NK-92 (cell line): ENCODE results near the gene ZNF236.

Experiments
- DNase-seq: peaks from one replicate; lab custom pipeline; 2025; ENCODE audit not compliant: unreplicated experiment; lab: John Stamatoyannopoulos, UW

The ZNF236 gene

DNA sequence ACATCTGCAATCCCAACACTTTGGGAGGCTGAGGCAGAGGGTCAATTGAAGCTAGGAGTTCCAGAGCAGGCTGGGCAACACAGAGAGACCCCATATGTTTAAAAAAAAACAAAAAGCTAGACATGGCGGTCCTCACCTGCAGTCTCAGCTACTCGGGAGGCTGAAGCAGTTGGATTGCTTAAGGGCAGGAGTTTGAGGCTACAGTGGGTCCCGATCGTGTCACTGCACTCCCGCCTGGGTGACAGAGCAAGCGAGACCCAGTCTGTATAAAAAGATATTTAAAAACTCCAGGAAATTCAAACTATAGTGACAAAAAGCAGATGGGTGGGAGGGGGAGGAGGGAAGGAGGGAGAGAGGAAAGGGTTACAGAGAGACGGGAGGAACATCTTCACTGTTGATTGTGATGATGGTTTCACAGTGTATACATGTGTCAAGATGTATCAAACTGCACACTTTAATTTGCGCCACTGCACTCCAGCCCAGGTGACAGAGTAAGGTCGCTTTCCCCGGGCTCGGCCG lies 942 bp upstream of the ZNF236 start:
- no peak for DNase-seq

DNA sequence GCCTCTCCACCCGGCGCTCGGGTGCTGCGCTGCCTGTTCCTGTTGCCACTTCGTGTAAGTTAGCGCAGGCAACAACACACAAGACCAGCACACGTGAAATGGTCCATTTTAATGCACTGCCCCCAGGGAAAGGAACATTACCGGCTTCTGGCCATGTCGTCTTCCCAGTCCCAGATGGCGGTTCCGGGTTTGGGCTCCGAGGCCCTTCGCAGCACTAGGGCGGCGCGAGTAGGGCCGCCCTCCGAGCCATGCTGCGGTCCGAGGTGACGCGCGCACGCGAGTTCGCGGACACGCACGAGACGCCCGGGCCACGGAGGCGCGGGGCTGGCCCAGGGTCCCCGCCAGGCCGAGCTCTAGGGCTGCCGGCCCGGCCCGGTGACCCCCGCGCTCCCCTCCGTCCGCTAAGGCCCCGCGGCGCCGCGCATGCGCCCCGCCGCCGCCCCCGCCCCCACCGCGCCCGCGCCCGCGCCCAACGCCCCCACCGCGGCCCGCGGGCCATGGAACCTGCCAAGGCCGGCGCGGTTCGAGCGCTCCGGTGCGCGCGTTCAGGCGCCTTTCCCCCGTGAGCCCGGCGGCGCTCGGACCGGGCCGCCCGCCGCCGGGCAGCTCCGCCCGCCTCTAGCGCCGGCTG lies 367 bp upstream of the ZNF236 start:
- no peak for DNase-seq

DNA sequence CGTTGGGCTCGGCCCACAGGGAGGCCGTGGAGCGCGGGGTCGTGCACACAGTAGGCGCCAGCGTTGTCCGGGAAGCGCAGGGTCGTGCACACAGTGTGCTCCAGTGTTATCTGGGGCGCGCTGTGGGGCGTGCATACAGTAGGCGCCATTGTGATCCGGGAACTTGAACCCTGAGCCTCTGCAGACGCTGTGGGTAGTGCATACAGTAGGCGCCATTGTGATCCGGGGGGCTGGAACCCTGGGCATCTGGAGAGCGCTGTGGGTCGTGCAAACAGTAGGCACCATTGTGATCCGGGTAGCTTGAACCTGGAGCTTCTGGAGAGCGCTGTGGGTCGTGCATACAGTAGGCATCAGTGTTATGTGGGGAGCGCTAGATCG lies 793 bp downstream of the ZNF236 start:
- DNase-seq, result no peak

DNA sequence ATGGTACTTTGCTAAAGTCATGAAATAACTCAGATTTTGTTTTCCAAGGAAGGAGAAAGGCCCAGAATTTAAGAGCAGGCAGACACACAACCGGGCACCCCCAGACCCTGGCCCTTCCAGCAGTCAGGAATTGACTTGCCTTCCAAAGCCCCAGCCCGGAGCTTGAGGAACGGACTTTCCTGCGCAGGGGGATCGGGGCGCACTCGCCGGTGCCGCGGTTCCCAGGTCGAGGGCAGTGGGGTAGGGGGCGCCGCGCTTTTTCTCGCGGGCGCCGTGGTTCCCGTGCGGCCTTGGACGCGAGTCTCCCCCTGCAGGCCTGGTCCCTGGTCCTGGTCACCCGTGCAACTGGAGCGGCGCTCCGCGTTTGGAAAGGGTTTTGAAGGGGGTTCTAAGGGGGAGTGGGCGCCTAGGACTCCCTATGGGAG lies 1.2 kb downstream of the ZNF236 start:
- DNase-seq, result no peak

DNA sequence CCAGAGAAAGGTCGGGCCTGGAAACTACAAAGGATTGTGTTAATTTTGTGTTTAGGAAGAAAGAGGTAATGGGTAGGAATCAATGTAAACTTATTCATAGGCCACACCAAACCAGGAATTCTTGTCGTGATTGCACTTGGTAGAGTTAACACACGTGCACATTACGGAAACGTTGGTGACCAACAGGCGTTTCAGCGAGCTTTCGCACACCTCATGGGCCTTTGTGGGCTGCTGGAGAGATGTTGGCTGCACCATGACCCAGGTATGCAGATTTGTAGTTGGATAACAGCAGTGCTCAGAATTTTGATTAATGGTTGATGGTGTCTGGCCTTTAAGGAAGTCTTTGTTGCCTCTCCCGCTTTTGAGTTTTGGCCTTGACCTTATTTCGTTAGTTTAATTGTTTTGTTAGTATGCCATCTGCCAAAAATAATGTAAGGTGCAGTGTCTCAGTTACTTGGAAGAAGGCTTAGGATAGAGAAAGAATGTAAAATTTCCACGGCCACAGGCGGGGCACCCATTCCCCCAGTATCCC lies 1.9 kb downstream of the ZNF236 start:
- no peak for DNase-seq

DNA sequence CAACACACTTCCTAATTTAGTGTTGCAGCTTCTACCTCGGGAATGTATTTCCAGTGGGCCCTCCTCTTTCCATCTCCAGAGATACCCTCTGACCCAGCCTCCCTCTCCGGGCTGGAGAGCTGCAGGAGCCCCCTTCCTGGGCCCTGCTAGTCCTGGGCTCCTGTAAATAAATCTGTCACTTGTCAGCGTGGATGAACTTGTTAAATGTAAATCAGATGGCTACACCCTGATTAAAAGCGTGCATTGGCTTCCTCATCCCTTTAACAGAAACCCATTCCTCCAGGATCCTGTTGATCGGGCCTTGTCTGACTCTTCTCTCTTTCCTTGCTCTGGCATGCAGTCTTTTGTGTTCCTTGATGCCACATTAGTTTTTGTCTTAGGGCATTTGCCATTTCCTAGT lies 2.4 kb downstream of the ZNF236 start:
- no peak for DNase-seq

DNA sequence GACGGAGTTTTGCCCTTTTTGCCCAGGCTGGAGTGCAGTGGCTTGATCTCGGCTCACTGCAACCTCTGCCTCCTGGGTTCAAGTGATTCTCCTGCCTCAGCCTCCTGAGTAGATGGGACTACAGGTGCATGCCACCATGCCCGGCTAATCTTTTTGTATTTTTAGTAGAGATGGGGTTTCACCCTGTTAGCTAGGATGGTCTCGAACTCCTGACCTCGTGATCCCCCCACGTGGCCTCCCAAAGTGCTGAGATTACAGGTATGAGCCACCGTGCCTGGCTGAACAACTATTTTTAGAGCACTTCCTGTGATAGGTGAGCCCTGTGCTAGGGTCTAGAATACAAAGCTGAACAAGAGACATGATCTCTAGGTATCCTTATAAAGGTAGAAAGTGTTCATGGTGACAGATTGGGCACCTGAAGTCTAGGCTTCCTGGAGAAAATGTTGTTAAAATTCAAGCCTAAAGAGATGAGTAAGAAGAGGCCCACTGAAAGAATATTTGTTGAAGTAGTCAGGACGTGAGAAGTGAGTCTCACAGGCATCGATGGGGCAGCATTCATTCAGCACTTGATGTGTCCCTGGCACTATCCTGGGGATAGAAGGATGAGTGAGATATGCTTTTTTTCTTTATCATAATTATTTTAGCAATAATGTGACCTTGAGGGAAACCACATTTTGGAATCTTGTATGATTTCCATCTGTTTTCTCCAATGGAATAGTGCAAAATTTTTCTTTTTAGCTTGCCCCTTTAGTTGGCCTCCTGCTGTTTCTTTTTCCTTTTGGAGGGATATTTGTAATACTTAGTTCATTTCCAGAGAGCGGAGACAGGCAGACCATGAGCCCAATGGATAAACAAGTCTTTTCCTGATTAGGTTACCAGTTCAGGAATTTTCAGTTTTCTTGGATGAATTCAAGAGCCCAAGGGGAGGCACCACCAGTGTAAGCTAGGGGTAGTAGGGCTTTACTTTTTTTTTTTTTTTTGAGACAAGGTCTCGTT lies 5.1 kb downstream of the ZNF236 start:
- no peak for DNase-seq

DNA sequence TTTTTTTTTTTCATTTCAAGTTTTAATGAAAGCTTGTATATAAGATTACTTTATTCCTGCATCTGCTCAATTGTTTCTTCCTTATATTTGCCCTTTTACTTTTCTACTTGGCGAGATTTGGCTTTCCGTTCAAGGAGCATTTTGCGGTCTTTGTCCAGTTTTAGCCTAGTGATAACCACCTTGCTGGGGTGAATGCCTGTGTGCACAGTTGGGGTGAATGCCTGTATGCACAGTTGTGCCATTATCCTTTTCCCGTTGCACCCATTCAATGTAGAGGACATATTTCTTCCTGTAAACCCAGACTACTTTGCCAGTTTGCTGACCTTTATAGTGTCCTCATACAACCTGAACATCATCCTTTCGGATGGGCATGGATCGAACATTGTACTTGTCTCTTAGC lies 12.0 kb downstream of the ZNF236 start:
- DNase-seq, result no peak

DNA sequence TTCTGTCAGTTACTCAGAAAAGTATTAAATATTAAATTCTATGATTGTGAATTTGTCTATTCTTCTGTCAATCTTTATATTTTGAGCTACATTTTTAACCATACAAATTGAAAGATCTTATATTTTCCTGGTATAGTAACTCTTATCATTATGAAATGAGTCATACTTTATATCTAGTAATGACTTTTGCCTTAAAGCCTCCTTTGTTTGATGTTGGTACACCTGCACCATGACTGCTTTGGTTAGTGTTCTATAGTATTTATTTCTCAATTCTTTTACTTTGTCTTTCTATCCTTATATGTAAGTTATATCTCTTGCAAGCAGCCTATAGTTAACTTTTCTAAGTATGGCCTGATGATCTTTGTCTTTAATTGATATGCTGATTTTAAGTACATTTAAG lies 13.0 kb downstream of the ZNF236 start:
- DNase-seq, result no peak

DNA sequence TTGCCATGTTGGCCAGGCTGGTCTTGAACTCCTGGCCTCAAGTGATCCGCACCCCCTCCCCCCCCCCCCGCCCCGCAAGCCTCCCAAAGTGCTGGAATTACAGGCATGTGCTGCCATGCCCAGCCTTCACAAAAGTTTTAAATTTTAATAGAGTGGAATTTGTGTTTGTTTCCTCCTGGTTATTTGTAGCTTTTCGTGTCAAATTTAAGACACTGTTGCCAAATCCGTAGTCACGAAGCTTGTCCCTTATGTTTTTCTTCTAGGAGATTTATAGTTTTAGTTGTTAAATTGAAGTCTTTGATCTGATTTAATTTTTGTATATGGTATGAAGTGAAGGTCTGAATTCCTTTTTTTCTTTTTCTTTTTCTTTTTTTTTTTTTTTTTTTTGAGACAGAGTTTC lies 14.7 kb downstream of the ZNF236 start:
- DNase-seq, result no peak

DNA sequence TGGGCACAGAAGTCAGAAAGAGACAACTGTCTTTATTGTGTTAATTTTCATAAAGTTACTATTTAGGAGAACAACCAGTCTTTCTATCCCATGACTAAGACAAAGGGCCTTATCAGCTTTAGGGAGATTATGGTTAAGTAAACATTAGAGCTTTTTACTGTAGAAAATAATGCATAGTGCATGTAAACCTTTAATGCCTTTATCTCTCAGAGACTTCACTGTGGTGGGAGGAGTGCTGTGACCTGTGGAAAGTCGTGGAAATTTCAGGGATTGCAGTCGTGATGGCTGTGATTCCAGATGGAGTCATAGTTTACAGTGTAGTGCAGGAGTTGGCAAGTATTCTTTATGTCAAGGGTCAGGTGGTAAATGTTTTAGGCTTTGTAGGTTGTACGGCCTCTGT lies 15.8 kb downstream of the ZNF236 start:
- DNase-seq, result no peak

DNA sequence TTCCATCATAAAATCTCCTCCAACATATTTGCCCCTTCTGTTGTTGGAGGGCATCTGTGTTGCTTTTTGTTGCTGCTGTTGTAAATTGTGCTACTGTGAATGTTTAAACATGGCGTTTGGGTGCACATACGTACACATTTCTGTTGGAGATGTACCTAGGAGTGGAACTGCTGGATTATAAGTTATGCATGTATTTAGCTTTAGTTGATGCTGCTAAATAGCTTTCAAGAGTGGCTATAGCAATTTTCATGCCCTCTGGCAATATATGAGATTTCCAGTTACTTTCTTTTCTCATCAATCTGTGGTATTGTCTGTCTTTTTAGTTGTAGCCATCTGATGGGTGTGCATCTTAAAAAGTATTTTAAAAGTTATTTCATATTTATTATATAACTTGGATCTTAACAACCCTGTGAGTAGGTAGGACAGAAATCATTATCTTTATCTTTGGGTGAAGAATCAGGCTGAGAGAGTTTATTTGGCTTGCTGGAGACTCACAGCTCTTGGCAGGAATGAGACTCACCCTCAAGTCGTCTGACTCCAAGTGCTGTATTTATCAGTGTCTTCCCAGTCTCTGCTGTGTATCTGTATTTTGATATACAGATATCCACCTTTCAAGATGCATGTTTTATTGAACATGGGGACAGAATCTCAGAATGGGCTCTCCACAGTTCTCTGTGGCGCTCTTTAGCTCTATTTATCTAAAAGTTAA lies 16.9 kb downstream of the ZNF236 start:
- no peak for DNase-seq

DNA sequence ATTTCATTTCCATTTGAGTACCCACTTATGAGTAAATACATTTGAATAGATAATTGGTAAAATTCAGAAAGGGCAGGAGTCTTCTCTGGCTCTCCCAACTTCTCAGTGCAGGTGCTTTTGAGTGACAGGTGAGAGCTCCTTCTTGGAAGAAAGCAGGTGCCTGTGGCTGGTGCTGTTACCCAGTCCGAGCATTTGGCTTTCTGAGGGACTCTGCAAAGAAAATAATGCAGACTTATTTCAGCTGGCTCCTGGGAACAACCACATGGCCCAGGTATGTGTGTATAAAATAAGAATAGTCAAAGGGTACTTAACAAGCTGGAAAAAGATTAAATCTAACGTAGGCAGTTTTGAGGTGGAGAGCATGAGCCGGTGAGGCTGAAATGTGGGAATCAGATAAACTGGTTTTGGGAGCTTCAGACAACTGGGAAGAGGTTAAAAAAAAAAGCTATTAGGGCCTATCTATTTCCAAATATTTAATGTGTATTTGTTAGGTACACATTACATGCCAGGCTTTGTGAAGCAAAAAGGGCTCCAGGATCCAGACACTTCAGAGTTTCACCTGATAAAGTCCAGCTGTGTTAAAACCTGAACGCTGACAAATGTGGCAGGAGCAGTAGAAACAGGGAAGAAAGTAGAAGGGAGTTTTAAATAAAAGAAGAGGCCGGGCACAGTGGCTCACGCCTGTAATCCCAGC lies 20.6 kb downstream of the ZNF236 start:
- no peak for DNase-seq

DNA sequence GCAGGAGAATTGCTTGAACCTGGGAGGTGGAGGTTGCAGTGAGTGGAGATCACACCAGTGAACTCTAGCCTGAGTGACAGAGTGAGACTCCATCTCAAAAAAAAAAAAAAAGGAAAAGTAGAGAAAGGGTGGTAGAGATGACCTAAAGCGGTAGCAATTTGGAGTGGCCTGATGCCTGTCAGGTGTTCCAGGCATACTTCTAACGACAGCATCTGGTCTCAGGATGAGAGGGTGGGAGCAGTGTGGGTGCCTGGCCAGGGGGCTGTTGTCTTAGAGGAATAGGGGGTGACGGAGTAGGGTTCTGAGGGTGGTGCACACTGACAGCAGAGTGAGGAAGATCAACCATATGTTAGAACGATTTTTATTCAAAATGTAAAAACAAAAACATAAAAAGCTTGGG lies 21.8 kb downstream of the ZNF236 start:
- DNase-seq, result no peak

DNA sequence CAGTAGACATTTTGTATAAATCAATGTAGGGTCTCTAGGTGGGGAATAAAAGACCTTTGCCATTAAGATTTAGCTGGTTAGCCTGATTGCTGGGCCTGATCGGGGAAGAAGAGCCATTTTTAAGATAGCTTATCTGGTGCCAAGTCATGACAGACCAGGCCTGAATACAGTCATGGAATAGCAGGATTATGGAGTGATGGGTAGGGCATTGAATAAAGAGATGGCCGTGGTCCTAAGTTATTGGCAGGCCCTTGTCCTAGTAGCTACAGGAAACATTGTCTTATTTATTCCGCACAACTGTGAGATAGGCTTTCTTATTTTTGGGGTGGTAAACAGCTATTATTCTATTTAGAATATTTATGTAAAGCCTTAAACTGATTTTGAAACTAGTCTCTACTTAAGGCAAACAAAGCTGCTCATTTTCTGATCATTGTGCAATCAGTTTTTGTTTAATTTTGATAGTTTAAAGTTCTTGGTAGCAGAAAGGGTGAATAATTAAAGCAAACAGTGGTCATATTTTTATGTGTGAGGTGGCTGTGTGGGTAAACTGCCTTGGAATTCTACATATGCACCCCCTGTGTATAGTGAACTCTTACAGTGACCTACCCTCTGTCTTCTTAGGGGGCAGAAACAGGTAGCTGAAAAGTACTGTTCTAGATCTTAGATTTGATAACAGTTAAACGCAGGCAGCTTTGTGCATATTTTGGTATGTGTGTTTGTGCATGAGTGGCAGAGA lies 22.6 kb downstream of the ZNF236 start:
- DNase-seq, result no peak

DNA sequence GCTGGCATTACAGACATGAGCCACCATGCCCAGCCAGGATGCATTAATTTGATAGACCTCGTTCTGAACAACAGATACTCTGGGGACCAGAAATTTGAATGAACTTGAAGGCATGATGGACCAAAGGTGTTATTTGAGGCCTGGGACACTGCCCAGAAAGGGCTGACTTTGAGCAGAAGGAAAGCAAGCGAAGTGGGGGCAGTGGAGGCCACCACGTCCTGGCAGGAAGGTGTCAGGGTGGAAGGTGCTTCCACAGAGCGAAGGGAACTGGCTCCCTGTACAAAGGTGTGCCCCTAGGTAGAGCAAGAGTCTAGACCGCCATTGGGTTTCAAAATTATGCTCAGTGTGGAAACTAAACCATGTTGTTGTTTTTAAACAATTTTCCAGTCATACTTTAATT lies 23.9 kb downstream of the ZNF236 start:
- no peak for DNase-seq

DNA sequence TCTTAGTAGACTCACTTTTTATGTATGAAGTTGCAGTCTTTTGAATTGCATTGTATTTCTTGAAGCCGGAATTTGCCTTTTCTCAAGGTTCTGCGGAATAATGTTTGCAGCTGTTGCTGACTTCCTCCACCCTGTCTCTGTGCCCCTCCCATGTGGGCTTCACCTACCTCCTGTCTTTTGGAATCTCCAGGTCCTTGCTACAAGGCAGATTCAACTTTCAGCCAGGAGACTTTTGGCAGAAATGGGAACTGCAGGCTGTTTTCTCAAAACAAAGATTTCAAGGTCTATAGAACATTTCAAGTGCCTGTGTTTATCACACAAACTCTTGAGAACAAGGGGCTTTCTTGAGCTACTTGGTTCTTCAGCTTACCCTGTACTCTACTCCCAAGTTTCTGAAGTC lies 25.6 kb downstream of the ZNF236 start:
- no peak for DNase-seq

DNA sequence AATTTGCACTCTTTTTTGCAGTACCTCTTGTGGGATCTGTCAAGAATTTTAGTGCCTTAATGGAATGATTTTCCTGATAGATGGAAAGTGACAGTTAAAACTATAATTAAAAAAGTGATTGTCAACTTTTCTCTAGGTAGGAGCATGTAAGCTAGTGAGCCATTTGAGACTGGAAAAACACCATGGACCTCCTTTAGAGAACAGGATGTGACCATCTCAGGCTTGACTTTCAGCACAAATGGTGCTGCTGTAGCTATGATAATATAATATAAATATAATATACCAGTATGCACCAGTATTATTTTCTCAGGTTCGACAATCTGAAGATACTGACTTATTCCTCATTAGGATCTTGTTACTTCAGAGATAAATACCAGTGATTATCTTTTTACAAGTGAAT lies 27.8 kb downstream of the ZNF236 start:
- no peak for DNase-seq

DNA sequence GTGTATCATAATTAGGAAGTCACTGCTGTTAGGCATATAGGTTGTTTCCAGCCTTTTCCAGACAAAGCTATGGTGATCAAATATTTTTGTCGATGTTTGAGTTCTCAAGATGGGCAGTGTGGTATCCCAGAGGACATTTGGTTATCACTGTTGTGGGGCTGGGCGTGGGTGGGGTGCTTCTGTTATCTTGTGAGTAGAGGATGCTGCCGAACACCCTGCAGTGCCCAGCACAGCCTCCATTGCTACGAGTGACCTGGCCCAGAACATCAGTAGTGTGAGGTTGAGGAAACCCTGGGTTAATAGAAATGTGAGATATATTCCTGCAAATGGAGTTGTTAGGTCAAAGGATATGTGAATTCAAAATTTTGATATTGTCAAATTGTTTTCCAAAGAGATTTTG lies 33.2 kb downstream of the ZNF236 start:
- DNase-seq, result no peak

DNA sequence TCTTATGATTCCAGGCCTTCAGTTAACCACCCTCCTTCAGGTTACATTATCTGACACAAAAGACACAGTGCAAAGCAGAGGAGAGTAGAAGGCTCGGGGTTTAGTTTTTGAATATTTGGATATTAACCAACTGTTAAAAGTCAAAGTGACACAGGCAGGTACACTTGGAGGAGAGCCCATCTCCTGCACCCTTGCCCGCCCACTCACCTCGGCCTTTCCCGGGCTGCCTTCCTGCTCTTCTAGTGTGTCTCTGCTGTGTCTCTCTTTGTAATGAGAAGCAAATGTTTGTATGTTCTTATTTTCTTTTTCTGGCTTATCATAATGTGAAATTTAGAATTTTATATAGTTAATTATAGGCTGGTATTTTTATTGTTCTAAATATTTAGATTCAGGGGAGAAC lies 35.1 kb downstream of the ZNF236 start:
- no peak for DNase-seq
